Measurements from ENCODE around the gene COMMD1. TPM values are rescaled to one million over a fixed set of nuclear protein-coding genes. Genes with fewer than 3 reads are reported as not detected.

Gene COMMD1
- total RNA-seq, 6 donors from 2014 or later: 27.0 to 59.7 (median 35.6) TPM

- no peaks in the 10 kb centered on the region for H3K9me3 ChIP-seq
- no peaks in the 10 kb centered on the region for H3K27me3 ChIP-seq
- TF ChIP-seq POLR2AphosphoS5 (IDR thresholded peaks at IDR 0.05): no peak
- TF ChIP-seq CTCF (IDR thresholded peaks at IDR 0.05): no peak
- no peak for TF ChIP-seq POLR2A (IDR thresholded peaks at IDR 0.05)
- TF ChIP-seq EP300 (IDR thresholded peaks at IDR 0.05): no peak
- no peak for ATAC-seq (ENCODE audit: low FRiP score in 2 of 2)
- no peak overlapping the region for H3K4me3 ChIP-seq
- no peak for DNase-seq
- H3K36me3 ChIP-seq: no peaks in the 10 kb centered on the region
- no peaks in the 10 kb centered on the region for H3K4me1 ChIP-seq
- no peak overlapping the region for H3K27ac ChIP-seq
- WGBS, 2 donors: 95 to 96% methylated on average over 4 of the region's 4 CpGs
These were observed 148.7 kb downstream of the COMMD1 start for GRCh38 chr2:62054029-62054791.

GRCh38 chr2:62054916-62055450 is 149.5 kb downstream of the COMMD1 start:
- H3K36me3 ChIP-seq: no peaks in the 10 kb centered on the region
- no peaks in the 10 kb centered on the region for H3K27me3 ChIP-seq
- H3K9me3 ChIP-seq: no peaks in the 10 kb centered on the region
- TF ChIP-seq POLR2A (IDR thresholded peaks at IDR 0.05) (no peak), CTCF (IDR thresholded peaks at IDR 0.05) (no peak), EP300 (IDR thresholded peaks at IDR 0.05) (no peak), POLR2AphosphoS5 (IDR thresholded peaks at IDR 0.05) (no peak)
- no peak overlapping the region for H3K4me3 ChIP-seq
- whole genome bisulfite sequencing, 2 donors: 69 to 80% methylated on average over 3 of the region's 3 CpGs
- no peaks in the 10 kb centered on the region for H3K4me1 ChIP-seq
- ATAC-seq (ENCODE audit: low FRiP score in 2 of 2) (no peak), DNase-seq (no peak)
- no peak overlapping the region for H3K27ac ChIP-seq

- Histone ChIP-seq H3K9me3 (no peaks in the 10 kb centered on the region), H3K27me3 (no peaks in the 10 kb centered on the region), H3K36me3 (no peaks in the 10 kb centered on the region), H3K27ac (no peak overlapping the region), H3K4me1 (no peaks in the 10 kb centered on the region), H3K4me3 (no peak overlapping the region)
- ATAC-seq (ENCODE audit: low FRiP score in 2 of 2) (no peak), DNase-seq (no peak)
- 87 to 91% methylated on average over 3 of the region's 3 CpGs for WGBS, 2 donors
- TF ChIP-seq POLR2A (IDR thresholded peaks at IDR 0.05): no peak
- no peak for TF ChIP-seq CTCF (IDR thresholded peaks at IDR 0.05)
- no peak for TF ChIP-seq EP300 (IDR thresholded peaks at IDR 0.05)
These were observed 150.4 kb downstream of the COMMD1 start for GRCh38 chr2:62055724-62056336.

GRCh38 chr2:62056341-62056740 is 150.9 kb downstream of the COMMD1 start:
- DNase-seq (no peak), ATAC-seq (ENCODE audit: low FRiP score in 2 of 2) (no peak)
- Histone ChIP-seq H3K27me3 (no peaks in the 10 kb centered on the region), H3K9me3 (no peaks in the 10 kb centered on the region), H3K27ac (no peak overlapping the region), H3K4me1 (no peaks in the 10 kb centered on the region), H3K4me3 (no peak overlapping the region), H3K36me3 (no peaks in the 10 kb centered on the region)
- no peak for TF ChIP-seq EP300 (IDR thresholded peaks at IDR 0.05)
- no peak for TF ChIP-seq POLR2AphosphoS5 (IDR thresholded peaks at IDR 0.05)
- TF ChIP-seq POLR2A (IDR thresholded peaks at IDR 0.05): no peak
- no peak for TF ChIP-seq CTCF (IDR thresholded peaks at IDR 0.05)
- WGBS, 2 donors: 76 to 84% methylated on average over 5 of the region's 5 CpGs
